ENCODE results near the gene ALDOB.

The ALDOB gene

GRCh38 chr9:101435601-101436079 lies at the start of gene ALDOB:
TSS of gene ALDOB (minus strand) at chr9:101435774. CDS start at chr9:101430887, 4,887 bp downstream.
- DNase-seq (ENCODE audit: insufficient read length, low spot score) (no peak), FAIRE-seq (no peak)
- TF ChIP-seq CTCF (IDR thresholded peaks at IDR 0.05; ENCODE audit: insufficient read depth, missing control alignments), result no peak

- FAIRE-seq (no peak), DNase-seq (ENCODE audit: insufficient read length, low spot score) (no peak)
- TF ChIP-seq CTCF (IDR thresholded peaks at IDR 0.05; ENCODE audit: insufficient read depth, missing control alignments), result no peak
Measured at GRCh38 chr9:101484046-101484445, 48.5 kb upstream of the ALDOB start.

- no peak for FAIRE-seq
- DNase-seq (ENCODE audit: insufficient read length, low spot score), result no peak
Measured at GRCh38 chr9:101481261-101481660, 45.7 kb upstream of the ALDOB start.

GRCh38 chr9:101480386-101480785 lies 44.8 kb upstream of the ALDOB start:
- TF ChIP-seq CTCF (IDR thresholded peaks at IDR 0.05; ENCODE audit: insufficient read depth, missing control alignments), result no peak
- DNase-seq (ENCODE audit: insufficient read length, low spot score) (no peak), FAIRE-seq (no peak)

More at GRCh38 chr9:101481261-101481660, 45.7 kb upstream of the ALDOB start:
- no peak for TF ChIP-seq CTCF (IDR thresholded peaks at IDR 0.05; ENCODE audit: insufficient read depth, missing control alignments)

GRCh38 chr9:101479338-101480030 lies 43.9 kb upstream of the ALDOB start:
- no peak for DNase-seq (ENCODE audit: insufficient read length, low spot score)

GRCh38 chr9:101478906-101479305 lies 43.3 kb upstream of the ALDOB start:
- no peak for DNase-seq (ENCODE audit: insufficient read length, low spot score)
- no peak for TF ChIP-seq CTCF (IDR thresholded peaks at IDR 0.05; ENCODE audit: insufficient read depth, missing control alignments)
- FAIRE-seq, result no peak

More at GRCh38 chr9:101479338-101480030, 43.9 kb upstream of the ALDOB start:
- TF ChIP-seq CTCF (IDR thresholded peaks at IDR 0.05; ENCODE audit: insufficient read depth, missing control alignments), result no peak
- no peak for FAIRE-seq

GRCh38 chr9:101478444-101478843 lies 42.9 kb upstream of the ALDOB start:
- TF ChIP-seq CTCF (IDR thresholded peaks at IDR 0.05; ENCODE audit: insufficient read depth, missing control alignments), result no peak
- DNase-seq (ENCODE audit: insufficient read length, low spot score), result no peak
- no peak for FAIRE-seq
